SK-N-SH (cell line): Measurements from ENCODE around the gene ITGA2.

ENCODE experiments used
- ELF1 ChIP-seq: IDR thresholded peaks from 2 replicates; pipeline ENCODE4 v1.4.0; 2012
- EP300 ChIP-seq, 2 experiments: IDR thresholded peaks; 2 replicates each; pipeline versions ENCODE4 v1.4.0 to v1.6.1; 2012; ENCODE audit warnings: borderline replicate concordance in 1 of 2, low read depth in 1 of 2, low read length in 1 of 2
- POLR2AphosphoS5 ChIP-seq: IDR thresholded peaks from 2 replicates; pipeline ENCODE4 v1.6.1; 2012; ENCODE audit warnings: low read depth, low read length
- RFX5 ChIP-seq: IDR thresholded peaks from 2 replicates; pipeline ENCODE4 v1.6.1; 2012; ENCODE audit warnings: mild to moderate bottlenecking, improper control_type of control experiment, low read length
- RXRA ChIP-seq: IDR thresholded peaks from 2 replicates; pipeline ENCODE4 v1.4.0; 2012; ENCODE audit warnings: low read depth, mild to moderate bottlenecking, borderline replicate concordance
- TAF1 ChIP-seq: IDR thresholded peaks from 2 replicates; pipeline ENCODE4 v1.6.1; 2012; ENCODE audit warnings: low read depth, mild to moderate bottlenecking, low read length, moderate library complexity, borderline replicate concordance
- TCF12 ChIP-seq: IDR thresholded peaks from 2 replicates; pipeline ENCODE4 v1.4.0; 2012
- TF ChIP-seq, protein P1 (sequence below): fragments of 200-600 bp; sonication (generic); IDR thresholded peaks from 2 replicates; pipeline ENCODE4 v1.6.1; 2017; ENCODE audit warnings: antibody characterized with exemption, mild to moderate bottlenecking, moderate library complexity
- TF ChIP-seq, protein P2 (sequence below): fragments of 150-350 bp; IDR thresholded peaks from 2 replicates; pipeline ENCODE4 v1.6.1; 2017; ENCODE audit warnings: antibody characterized with exemption, low read length, low read depth, borderline replicate concordance
- TF ChIP-seq, protein P3 (sequence below): IDR thresholded peaks from 2 replicates; pipeline ENCODE4 v1.6.1; 2012; ENCODE audit warnings: mild to moderate bottlenecking, low read depth, low read length, moderate library complexity
- TF ChIP-seq, protein P4 (sequence below): IDR thresholded peaks from 2 replicates; pipeline ENCODE4 v1.4.0; 2012; ENCODE audit warnings: low read depth, borderline replicate concordance

DNA sequence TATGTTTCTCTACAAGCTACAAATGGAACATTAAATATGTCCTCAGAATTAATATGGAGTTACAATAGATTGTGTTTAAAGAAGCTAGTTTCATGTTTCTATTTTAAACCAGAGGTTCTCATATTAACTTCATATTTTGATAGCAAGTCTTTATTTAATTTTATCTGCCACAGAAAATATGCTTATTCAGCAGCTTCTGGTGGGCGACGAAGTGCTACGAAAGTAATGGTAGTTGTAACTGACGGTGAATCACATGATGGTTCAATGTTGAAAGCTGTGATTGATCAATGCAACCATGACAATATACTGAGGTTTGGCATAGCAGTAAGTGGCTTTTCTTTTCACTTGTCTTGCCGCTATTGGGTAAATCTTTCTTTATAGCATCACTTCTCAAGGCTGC, 66.2 kb downstream of the ITGA2 start:
- TF ChIP-seq, protein P1, sequence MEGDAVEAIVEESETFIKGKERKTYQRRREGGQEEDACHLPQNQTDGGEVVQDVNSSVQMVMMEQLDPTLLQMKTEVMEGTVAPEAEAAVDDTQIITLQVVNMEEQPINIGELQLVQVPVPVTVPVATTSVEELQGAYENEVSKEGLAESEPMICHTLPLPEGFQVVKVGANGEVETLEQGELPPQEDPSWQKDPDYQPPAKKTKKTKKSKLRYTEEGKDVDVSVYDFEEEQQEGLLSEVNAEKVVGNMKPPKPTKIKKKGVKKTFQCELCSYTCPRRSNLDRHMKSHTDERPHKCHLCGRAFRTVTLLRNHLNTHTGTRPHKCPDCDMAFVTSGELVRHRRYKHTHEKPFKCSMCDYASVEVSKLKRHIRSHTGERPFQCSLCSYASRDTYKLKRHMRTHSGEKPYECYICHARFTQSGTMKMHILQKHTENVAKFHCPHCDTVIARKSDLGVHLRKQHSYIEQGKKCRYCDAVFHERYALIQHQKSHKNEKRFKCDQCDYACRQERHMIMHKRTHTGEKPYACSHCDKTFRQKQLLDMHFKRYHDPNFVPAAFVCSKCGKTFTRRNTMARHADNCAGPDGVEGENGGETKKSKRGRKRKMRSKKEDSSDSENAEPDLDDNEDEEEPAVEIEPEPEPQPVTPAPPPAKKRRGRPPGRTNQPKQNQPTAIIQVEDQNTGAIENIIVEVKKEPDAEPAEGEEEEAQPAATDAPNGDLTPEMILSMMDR, result no peak
- TF ChIP-seq RXRA (no peak), TAF1 (no peak), TCF12 (no peak), EP300 (IDR thresholded peaks at IDR 0.05; ENCODE audit: borderline replicate concordance in 1 of 2, low read depth in 1 of 2, low read length in 1 of 2) (no peak), RFX5 (no peak), ELF1 (no peak), POLR2AphosphoS5 (no peak)
- TF ChIP-seq, protein P2, sequence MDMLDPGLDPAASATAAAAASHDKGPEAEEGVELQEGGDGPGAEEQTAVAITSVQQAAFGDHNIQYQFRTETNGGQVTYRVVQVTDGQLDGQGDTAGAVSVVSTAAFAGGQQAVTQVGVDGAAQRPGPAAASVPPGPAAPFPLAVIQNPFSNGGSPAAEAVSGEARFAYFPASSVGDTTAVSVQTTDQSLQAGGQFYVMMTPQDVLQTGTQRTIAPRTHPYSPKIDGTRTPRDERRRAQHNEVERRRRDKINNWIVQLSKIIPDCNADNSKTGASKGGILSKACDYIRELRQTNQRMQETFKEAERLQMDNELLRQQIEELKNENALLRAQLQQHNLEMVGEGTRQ, result no peak
- TF ChIP-seq, protein P3, sequence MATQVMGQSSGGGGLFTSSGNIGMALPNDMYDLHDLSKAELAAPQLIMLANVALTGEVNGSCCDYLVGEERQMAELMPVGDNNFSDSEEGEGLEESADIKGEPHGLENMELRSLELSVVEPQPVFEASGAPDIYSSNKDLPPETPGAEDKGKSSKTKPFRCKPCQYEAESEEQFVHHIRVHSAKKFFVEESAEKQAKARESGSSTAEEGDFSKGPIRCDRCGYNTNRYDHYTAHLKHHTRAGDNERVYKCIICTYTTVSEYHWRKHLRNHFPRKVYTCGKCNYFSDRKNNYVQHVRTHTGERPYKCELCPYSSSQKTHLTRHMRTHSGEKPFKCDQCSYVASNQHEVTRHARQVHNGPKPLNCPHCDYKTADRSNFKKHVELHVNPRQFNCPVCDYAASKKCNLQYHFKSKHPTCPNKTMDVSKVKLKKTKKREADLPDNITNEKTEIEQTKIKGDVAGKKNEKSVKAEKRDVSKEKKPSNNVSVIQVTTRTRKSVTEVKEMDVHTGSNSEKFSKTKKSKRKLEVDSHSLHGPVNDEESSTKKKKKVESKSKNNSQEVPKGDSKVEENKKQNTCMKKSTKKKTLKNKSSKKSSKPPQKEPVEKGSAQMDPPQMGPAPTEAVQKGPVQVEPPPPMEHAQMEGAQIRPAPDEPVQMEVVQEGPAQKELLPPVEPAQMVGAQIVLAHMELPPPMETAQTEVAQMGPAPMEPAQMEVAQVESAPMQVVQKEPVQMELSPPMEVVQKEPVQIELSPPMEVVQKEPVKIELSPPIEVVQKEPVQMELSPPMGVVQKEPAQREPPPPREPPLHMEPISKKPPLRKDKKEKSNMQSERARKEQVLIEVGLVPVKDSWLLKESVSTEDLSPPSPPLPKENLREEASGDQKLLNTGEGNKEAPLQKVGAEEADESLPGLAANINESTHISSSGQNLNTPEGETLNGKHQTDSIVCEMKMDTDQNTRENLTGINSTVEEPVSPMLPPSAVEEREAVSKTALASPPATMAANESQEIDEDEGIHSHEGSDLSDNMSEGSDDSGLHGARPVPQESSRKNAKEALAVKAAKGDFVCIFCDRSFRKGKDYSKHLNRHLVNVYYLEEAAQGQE, result no peak
- TF ChIP-seq, protein P4, sequence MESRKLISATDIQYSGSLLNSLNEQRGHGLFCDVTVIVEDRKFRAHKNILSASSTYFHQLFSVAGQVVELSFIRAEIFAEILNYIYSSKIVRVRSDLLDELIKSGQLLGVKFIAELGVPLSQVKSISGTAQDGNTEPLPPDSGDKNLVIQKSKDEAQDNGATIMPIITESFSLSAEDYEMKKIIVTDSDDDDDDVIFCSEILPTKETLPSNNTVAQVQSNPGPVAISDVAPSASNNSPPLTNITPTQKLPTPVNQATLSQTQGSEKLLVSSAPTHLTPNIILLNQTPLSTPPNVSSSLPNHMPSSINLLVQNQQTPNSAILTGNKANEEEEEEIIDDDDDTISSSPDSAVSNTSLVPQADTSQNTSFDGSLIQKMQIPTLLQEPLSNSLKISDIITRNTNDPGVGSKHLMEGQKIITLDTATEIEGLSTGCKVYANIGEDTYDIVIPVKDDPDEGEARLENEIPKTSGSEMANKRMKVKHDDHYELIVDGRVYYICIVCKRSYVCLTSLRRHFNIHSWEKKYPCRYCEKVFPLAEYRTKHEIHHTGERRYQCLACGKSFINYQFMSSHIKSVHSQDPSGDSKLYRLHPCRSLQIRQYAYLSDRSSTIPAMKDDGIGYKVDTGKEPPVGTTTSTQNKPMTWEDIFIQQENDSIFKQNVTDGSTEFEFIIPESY, result no peak
